Amniotic stem cell (primary cell): ENCODE results near the gene TBC1D22A.

Experiments used
- DNase-seq: peaks from one replicate; lab custom pipeline; 2025; lab: John Stamatoyannopoulos, UW

The TBC1D22A gene

DNA sequence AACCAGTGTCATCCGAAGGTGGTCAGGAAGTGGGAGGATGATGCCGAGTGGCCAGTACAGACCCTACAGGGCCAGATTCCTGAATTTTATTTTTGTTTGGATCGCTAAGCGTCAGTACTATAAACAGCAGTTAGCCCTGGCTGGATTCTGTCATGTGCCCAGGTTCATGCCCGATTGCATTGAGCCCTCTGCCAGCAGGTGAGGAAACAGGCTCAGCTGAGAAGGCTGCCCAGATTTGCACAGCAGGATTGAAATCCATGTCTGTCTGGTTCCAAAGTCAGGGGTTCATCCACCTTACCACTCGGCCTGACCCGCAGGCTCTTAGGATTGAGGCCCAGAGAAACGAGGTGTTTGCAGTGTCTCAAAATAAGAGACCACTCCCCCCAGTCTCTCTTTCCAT is 9.1 kb upstream of the TBC1D22A start:
- DNase-seq: no peak

DNA sequence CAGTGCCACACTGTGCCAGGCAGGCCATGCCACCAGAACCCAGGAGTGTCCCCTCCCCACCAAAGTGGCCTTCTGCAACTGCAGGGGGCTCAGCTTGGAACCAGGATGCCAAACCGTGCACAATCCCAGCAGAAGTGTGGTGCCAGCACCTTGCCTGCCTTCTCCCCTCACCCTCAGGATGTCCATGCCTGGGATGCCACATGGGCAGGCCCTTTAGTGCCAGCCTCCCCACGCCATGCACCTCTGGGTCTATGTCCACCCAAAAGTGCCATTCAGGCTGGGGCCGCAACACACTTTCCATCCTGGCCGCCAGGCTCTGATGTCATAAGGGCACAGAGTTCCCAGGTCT is 8.7 kb upstream of the TBC1D22A start:
- no peak for DNase-seq

DNA sequence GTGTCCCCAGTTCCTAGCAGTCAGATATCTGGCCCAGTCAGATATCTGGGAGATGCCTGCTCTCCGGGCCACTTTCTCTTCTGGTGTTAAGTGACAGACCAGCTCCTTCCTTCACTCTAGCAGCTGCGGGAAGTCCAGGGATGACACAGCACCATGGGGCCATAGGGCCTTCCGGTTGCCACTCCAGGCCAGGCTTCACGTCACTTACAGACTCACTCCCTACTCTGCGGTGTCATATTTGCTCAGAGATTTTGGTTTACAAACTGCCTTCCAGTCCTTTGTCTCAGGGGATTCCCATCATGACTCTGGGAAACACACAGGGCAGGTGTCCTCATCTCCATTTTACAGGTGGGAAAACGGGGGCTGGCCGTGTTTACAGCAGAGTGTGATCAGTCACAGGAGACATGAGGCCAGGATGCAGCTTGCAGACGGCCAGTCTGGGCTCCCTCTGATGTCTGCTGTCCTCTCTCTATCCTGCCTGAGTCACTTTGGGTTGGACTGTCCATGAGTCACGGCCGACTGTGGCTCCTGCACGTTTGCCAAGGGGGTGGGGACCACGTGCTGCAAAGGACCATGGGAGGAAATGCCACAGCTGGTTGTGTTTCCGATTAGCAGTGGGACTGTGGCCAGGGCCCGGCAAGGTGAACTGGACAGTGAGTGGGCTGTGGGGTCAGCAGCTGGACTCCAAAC is 8.2 kb upstream of the TBC1D22A start:
- DNase-seq: peak; percentile 88

DNA sequence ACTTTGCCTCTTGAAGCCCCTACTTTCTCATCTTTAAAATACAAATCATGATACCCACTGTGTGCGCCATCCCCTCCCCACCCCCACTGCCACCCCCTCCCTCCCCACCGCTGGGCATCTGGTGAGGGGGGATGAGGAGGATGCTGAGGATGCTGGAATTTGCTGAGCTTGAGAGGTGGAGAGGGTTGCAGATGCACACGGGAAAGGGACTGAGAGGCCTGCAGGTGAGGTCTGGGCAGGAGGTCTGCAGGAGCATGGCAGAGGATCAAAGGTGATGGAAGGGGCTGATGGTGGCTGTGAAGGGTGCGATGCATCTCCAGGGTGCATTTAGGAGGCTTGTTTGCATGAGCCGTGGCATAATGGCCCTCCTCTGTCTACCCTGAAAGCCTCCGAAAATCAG is 7.6 kb upstream of the TBC1D22A start:
- no peak for DNase-seq

DNA sequence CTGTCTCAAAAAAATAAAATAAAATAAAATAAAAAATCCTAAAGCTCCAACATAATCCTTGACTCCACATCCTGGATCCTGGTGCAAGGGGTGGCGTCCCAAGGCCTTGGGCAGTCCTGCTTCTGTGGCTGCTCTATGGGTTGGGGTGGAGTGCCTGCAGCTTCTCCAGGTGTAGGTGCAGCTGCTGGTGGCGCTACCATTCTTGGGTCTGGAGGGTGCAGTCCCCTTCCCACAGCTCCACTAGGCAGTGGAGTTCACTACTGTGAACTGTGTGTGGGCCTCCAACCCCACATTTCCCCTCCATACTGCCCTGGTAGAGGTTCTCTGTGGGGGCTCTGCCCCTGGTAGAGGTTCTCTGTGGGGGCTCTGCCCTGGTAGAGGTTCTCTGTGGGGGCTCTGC is 6.9 kb upstream of the TBC1D22A start:
- DNase-seq: no peak

DNA sequence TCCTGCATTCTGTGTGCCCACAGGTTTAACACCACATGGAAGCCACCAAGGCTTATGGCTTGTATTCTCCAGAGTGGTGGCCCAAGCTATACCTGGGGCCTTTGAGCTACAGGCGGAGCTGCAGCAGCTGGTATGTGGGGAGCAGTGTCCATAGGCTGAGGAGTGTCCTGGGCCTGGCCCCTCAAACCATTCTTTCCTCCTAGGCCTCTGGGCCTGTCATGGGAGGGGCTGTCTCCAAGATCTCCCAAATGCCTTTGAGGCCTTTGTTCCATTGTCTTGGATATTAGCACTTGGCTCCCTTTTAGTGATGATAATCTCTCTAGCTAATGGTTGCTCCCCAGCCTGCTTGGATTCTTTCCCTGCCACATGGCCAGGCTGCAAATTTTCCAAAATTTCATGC is 6.4 kb upstream of the TBC1D22A start:
- DNase-seq: no peak

DNA sequence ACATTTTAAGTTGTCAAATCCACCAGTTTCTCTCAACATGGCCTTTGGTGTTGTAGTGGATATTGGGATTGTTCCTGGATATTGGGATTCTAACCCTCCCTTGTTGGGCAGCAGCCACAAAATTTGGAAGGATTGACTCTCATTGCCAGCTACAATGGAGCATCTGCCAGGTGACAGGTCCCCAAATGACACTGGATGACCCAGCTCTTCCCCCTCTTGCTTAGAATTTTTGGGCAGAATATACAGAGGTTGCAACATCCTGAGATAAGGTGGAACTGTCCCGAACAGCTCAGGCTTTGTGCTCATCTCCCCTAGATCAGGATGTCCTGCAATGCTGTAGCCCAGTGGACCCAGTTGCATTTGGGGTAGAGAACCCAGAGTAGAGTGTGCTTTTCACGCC is 5.3 kb upstream of the TBC1D22A start:
- DNase-seq: no peak

DNA sequence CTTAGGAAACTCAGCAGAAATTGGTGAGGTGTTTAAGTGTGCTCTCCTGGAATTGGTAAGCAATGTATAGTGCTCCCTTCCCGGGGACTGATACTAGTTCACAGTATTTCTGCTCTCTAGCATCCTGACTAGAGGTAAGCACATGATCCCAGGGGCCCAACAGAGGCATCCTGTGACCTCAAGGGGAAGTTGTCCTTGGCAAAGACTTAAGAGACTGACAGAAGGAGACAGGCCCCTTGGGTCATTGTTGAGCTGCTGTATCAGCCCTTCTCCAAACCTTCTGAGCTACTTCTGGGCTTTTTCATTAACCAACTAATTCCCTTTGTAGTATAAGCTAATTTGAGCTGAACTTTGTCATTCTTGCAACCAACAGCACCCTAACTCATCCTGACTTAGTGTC is 4.3 kb upstream of the TBC1D22A start:
- no peak for DNase-seq

DNA sequence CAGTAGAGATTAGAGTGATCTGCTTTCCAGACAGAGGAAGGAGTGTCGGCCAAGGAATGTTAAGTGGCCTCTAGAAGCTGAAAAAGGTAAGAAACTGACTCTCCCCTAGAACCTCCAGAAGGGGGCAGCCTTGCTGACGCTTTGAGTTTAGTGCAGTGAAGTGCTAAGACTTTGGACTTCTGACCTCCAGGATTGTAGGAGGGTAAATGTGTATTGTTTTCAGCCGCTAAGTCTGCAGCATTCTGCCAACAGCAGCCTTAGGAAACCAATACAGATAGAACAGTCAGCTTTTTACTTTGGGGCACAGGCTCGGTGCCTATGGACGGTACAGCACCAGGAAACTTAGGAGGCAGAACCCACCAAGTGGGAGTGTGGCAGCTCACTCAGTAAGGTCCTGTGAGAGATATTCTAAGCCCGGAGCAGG is 3.6 kb upstream of the TBC1D22A start:
- no peak for DNase-seq

DNA sequence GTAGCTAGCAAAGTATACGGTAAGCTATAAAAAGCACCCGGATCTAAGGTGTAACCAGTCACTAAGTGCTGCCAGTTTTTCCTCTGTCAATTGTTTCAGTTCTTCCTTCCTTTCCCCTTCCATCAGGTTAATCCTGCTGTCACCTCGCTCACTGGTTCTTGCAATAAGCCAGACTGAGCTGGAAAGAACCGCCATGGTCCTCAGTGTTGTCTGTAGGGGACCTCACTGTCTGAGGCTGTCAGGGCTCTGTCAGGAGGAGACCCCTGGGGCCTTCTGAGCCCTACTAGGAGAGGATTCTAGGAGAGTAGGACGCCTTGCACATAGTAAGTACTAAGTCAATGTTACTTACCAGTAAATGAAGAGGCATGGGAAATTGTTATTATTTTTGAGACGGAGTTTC is 1.4 kb upstream of the TBC1D22A start:
- DNase-seq: no peak

DNA sequence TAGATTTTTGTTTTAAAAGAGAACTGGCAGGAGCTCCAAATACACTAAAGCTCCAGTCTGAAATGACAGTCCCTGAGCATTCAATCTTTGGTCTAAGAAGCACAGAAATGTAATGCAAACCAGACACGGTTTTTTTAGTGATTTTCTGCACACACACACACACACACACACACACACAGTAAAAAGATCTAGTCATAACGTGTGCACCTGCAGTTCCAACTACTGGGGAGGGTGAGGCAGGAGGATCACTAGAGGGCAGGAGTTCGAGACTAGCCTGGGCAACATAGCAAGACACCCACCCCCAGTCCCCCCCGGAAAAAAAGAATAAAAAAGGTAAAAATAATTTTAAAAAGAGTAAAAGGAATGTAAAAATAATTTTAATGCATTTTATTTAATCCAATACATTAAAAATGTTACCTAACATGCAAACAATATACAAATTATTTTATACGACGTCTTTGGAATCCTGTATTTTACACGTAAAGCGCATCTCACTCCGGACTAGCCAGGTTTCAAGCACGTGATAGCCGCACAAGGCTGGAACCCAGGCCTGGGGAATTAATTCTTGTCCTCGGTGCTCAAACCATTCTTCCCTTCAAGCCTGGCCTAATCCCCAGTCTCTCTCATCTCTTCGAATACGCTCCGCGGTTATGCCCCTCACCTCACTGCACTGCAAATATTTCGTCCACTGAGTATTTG is 762 bp upstream of the TBC1D22A start:
- no peak for DNase-seq

DNA sequence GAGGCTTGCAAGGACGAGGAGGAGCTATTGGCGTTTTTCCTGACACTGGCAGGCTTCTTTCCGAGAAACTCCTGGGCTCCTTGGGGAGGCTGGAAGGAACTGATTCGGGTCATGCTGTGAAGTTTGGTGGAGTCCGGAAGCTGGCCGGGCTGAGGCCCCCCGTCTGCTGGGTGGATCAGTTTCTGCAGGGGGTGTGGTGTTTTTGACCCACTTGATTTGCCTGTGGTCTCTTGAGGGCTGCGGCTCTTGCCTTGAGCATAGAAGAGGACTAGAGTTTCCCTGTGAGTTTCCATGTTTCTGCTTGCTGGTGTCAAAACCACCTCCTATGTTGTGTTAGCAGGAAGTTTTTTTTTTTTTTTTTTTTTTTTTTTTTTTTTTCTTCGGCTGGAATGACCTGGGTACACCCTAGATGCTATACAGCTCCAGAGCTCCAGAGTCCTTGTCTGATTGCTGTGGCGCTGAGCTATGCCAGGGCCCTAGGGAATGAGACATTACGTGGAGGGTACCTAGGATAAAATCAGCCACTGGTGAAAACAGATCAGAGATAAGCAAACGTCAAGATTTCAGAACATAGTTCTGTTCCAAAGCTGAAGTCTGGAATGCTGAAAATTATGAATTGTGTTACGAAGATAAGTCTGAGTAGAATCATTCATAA is 728 bp downstream of the TBC1D22A start:
- DNase-seq: no peak

DNA sequence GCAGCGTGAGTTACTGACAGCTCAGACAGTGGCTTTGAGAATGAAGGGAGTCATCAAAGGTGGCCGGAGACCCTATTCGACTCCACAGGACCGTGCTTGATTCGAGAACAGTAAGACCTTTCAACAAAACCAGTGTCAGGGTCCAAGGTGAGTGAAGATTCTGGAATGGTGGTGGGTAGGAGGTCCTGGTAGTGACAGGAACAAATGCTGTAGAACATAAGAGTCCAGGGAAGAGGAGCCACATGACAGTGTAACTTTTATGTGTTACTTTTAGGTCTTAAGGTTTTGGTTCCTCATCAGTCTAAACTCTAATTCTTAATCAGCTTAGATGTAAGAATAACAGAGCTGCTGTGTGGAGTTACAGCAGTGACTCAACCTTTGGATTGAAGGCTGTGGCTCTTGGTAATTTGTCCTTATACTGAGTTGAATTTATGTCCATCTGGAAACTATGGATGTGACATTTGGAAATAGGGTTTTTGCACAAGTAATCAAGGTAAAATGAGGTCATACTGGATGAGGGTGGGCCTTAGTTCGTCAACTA is 1.8 kb downstream of the TBC1D22A start:
- DNase-seq: no peak

DNA sequence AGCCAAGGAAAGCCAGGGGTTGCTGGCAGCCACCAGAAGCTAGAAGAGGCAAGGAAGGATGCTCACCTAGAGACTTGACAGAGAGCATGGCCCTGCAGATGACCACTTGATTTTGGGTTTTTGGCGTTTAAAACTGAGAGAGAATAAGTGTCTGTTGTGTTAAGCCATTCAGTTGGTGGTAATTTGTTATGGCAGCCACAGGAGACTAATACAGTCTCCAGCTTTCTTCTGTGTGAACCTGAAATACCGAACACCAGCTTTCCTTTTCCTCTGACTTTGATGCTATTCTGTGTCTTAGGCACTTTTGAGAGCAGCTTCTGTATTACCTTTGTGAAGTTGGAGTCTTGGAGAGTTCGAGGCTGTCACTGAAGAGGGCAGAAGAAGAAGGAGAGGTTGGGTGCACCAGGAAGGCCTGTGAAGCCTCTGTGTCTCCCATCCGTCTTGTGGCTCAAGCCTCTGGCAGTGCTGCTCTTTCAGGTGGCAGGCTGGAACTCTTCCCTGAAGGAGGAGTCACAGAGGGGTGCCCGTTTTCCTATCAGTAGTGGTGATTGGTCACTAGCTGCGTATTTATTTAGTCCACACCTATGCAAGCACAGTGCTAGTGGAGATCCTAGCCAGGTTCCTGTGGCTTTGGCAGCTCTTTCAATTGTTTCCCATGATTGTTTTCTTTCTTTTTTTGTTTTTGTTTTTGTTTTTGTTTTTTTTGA is 2.5 kb downstream of the TBC1D22A start:
- no peak for DNase-seq

DNA sequence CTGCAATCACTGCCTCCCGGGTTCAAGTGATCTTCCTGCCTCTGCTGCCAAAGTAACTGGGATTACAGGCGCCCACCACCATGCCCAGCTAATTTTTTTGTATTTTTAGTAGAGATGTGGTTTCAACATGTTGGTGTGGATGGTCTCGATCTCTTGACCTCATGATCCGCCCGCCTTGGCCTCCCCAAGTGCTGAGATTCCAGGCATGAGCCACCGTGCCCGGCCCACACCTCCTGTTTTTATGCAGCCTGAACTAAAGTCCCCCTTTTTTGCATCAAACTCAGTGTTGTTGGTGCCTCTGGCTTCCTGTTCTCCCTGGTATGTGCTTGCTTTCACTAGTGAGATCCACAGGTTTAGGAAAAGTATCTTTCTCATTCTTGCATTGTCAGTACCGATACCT is 4.2 kb downstream of the TBC1D22A start:
- DNase-seq: no peak

DNA sequence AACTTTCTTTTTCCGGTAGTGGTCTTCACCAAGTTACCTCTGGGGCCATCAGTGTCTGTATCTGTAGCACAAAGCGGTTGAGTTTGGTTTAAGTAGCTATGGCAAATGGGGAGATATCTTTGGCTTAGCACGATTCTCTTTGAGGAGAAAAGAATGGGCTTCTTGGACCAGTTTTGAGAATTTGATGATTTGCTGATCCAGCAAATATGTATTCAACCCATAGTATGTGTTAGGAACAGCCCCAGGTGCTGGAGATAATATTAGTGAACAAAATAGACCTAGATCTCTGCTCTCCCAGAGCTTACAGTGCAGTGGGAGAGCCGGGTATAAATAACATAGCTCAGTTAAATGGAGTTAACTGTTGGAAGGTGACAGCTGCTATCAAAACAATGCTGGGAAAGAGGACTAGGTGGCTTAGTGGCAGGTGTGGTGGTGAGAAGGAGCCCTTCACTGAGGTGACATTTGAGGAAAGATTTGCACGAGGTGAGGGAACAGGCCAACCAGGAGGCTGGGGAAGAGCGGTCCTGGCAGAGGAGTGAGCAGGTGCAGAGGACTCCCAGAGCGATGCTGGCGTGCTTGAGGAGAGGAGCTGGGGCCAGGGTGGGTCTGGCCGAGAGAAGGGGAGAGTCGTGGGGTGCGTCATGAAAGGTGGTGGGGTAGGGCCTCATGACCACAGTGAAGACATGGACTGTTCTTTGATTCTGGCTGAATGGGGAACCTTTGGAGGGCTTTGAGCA is 5.0 kb downstream of the TBC1D22A start:
- no peak for DNase-seq

DNA sequence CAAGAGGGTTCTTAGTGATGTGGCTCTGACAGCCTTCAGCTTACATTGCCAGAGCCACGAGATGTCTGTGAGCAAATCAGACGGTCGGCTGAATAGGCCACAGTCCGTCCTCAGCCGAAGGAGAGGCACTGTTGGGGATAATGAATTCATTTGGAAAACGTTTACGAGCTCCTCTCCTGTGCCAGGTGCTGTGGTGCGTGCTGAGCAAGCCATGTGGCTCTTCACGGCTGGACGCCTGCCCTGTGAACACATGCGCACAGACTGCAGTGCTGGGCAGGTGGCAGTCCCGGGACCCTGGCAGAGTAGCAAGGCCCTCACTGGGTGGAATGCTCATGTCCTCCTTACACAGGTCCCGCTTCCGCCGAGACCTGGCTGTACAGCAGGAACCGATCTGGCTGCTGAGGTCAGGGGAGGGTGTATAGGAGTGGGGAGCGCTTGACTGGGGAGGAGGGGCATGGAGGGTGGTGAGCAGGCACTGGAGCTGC is 6.8 kb downstream of the TBC1D22A start:
- no peak for DNase-seq

DNA sequence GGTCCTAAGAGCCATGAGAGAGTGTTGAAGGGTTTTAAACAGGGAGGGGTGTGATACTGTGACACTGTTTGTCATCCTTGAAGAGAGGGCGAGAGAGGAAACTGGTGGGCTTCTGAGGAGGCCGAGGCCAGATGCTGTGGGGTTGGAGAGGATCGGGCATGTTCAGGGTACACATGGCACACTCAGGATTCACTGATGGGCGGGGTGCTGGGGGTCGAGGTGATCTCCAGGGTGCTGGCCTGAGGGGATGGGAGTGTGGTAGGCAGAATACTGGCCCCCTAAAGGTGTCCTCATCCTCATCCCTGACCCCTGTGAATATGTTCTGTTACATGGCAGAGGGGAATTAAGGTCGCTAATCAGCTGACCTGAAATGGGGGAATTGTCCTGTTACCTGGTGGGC is 7.3 kb downstream of the TBC1D22A start:
- no peak for DNase-seq

DNA sequence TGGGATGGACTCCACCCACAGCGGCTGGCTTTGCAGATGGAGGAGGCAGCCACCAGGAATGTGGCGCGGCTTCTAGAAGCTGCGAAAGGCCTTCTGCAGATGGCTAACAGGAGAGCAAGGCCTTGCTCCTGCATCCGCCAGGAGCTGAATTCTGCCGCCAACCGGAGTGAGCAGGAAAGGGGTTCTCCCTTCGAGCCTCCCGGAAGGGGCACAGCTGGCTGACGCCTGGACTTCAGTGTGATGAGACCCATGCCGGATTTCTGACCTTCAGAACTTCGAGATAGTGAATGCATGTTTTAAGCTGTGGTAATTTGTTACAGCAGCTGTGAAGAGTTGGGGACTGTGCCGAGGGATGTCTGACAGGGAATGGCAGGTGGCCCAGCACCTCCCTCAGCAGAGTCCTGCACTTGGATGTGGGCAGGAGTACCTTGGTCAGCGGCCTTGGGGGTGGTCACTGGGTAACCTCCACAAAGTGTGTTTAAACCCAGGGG is 7.7 kb downstream of the TBC1D22A start:
- DNase-seq: no peak

DNA sequence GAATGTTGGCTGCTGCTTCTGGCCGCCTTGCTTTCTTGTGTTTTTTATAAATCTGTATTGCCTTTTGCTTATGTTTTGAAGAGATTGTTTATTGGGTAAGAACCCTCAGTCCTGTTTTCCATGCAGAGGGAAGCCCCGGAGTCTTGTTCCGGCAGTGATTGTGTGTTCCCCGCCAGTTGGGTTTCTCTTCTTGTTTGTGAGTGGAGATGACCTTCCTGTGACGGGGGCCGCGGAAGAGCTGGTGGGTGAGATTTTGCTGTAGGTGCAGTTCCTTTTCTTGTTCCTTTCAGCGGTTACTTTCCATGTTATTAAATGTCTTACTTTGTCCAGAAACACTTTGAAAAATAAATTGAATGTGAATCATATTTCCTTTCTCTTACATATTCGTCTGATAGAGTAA is 8.3 kb downstream of the TBC1D22A start:
- DNase-seq: no peak

DNA sequence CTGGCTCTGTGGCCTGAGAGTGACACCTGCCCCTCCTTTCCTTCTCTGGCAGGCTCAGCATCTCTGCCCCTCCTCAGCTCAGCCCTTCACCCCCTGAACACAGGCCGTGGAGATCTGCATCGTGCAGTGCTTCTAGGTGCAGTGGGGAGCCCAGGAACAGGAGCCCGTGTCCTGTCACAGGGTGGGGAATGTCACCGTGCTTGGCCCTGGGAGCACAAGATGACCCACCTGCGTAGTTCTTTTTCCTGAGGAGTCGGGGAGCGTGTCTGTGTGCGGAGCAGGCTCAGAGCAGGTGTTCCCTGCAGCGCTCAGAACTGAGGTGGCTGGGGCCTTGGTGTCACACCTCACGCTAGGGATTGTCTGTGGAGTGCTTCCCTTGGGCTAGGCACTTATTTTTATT is 10.6 kb downstream of the TBC1D22A start:
- DNase-seq: no peak
